Gastrocnemius medialis (tissue), 4 donors: ENCODE results near the gene RPS6KA4. TPM values are rescaled to one million over a fixed set of nuclear protein-coding genes. Genes with fewer than 3 reads are reported as not detected.
A peak's percentile ranks its signal among the peaks of the same experiment; 100 is the strongest.

Source experiments
- ATAC-seq, 2 donors: fragments of 150-250 bp; one replicate each; pipeline ENCODE4 v1.9.1; 2016
- DNase-seq, 2 donors: peaks; one replicate each; pipeline ENCODE4 v3.0.0-alpha.2; 2019
- H3K27ac ChIP-seq, 4 donors: fragments of 200-600 bp; sonication (generic); 1 replicate in 1 of 4; 2 replicates in 3 of 4; pipeline ENCODE4 v1.5.1; 2016 to 2018; ENCODE audit warnings: mild to moderate bottlenecking in 2 of 4, moderate library complexity in 1 of 4
- H3K27me3 ChIP-seq, 3 donors: fragments of 200-600 bp; sonication (generic) in 2 of 3; 1 replicate in 1 of 3; 2 replicates in 2 of 3; pipeline versions ENCODE4 v1.5.1 to v1.6.0; 2016 to 2019; ENCODE audit warnings: mild to moderate bottlenecking in 1 of 3, moderate library complexity in 1 of 3
- H3K36me3 ChIP-seq, 2 donors: fragments of 200-600 bp; sonication (generic) in 1 of 2; one replicate each; pipeline ENCODE4 v1.5.1; 2017 to 2018
- H3K4me1 ChIP-seq, 2 donors: fragments of 200-600 bp; sonication (generic) in 1 of 2; one replicate each; pipeline ENCODE4 v1.5.1; 2016 to 2017; ENCODE audit warnings: mild to moderate bottlenecking in 2 of 2
- H3K4me3 ChIP-seq, 4 donors: fragments of 200-600 bp; sonication (generic) in 3 of 4; 1 replicate in 1 of 4; 2 replicates in 3 of 4; pipeline ENCODE4 v1.5.1; 2016 to 2019; ENCODE audit warnings: mild to moderate bottlenecking in 2 of 4
- H3K9me3 ChIP-seq, 3 donors: fragments of 200-600 bp; sonication (generic) in 2 of 3; 1 replicate in 1 of 3; 2 replicates in 2 of 3; pipeline ENCODE4 v1.5.1; 2016 to 2019
- POLR2A ChIP-seq, 2 donors: fragments of 450-650 bp; IDR thresholded peaks; one replicate each; pipeline ENCODE4 v1.6.1; 2017; ENCODE audit warnings: antibody characterized with exemption in 2 of 2, mild to moderate bottlenecking in 2 of 2, moderate library complexity in 2 of 2
- in situ Hi-C, 4 donors: fragments of 200-750 bp; cut with MboI; loops; one replicate each; pipeline versions ENCODE4 v1.15.0 to v1.8.0; 2017; ENCODE audit warnings: low sequenced_read_pairs in 4 of 4
- intact Hi-C: fragments of 100-400 bp; cut with DNase I; formaldehyde crosslinking; loops from one replicate; pipeline ENCODE4 v1.15.1; 2023; ENCODE audit warnings: low total_unique reads
- total RNA-seq, 4 donors: library from RNA; depleted of rRNA; stranded (reverse); fragments of >200 nt; gene quantifications; one replicate each; pipeline versions ENCODE4 v1.1.0 to v1.2.3, GENCODE V29; 2016
- TF ChIP-seq, protein P1 (sequence below), 5 experiments: fragments of 450-650 bp in 3 of 5; fragments of 200-600 bp in 2 of 5; sonication (generic) in 2 of 5; IDR thresholded peaks in 4 of 5; conservative IDR thresholded peaks in 1 of 5; 1 replicate in 4 of 5; 2 replicates in 1 of 5; pipeline ENCODE4 v1.5.1; 2016 to 2019; ENCODE audit warnings: antibody characterized with exemption in 5 of 5, mild to moderate bottlenecking in 3 of 5, moderate library complexity in 3 of 5

Gene RPS6KA4
- total RNA-seq, 4 donors from 2014 or later: 16.6 to 27.0 (median 17.2) TPM

DNA sequence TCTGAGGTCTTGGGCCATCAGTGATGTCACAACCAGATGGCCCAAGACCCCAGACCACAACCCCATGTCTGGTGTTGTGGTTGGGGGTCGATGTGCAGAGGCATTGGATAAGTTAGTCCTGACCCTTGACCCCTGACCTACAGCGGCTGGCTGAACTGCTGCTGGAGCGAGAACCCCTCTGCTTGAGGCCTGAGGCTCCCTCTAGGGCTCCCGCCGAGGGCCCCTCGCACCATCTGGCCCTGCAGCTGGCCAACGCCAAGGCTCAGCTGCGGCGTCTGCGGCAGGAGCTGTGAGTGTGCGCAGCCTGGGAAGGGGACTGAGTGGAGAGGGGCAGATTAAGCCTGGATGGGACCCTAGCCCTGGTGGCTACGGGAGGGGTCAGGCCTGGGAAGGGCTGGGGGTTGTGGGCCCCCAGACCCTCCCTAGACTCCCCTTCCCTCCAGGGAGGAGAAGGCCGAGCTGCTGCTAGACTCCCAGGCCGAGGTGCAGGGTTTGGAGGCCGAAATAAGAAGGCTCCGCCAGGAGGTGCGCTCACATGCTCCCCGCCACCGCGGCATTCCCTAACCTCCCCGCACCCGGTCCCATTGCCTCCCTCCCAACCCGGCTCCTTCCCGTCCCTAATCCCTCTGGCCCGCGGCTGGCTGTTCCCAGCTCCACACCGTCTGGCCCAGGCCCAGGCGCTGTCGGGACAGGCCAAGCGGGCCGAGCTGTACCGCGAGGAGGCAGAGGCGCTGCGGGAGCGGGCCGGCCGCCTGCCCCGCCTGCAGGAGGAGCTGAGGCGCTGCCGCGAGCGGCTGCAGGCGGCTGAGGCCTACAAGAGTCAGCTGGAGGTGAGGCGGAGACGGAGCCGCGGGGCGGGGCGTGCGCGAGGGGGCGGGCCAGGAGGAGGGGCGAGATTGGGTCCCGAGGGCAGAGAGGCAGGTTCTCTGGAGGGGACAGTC is 16.8 kb upstream of the RPS6KA4 start:
- H3K27me3 ChIP-seq: no peaks in the 10 kb centered on the region
- DNase-seq (peak; percentile 80 to 92), ATAC-seq (peak; percentile 91 to 93)
- H3K9me3 ChIP-seq: no peaks in the 10 kb centered on the region
- H3K4me1 ChIP-seq: peaks cover 0 to 4% of the 10 kb centered on the region in 2 donors
- TF ChIP-seq, protein P1, sequence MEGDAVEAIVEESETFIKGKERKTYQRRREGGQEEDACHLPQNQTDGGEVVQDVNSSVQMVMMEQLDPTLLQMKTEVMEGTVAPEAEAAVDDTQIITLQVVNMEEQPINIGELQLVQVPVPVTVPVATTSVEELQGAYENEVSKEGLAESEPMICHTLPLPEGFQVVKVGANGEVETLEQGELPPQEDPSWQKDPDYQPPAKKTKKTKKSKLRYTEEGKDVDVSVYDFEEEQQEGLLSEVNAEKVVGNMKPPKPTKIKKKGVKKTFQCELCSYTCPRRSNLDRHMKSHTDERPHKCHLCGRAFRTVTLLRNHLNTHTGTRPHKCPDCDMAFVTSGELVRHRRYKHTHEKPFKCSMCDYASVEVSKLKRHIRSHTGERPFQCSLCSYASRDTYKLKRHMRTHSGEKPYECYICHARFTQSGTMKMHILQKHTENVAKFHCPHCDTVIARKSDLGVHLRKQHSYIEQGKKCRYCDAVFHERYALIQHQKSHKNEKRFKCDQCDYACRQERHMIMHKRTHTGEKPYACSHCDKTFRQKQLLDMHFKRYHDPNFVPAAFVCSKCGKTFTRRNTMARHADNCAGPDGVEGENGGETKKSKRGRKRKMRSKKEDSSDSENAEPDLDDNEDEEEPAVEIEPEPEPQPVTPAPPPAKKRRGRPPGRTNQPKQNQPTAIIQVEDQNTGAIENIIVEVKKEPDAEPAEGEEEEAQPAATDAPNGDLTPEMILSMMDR (IDR thresholded peaks at IDR 0.05 in 4 of 5, conservative IDR thresholded peaks at IDR 0.05 in 1 of 5): peak in 4 of 5 experiments; percentile 21 to 62 (median 38)
- peak; percentile 44 to 47 for TF ChIP-seq POLR2A (IDR thresholded peaks at IDR 0.05)
- no peaks in the 10 kb centered on the region for H3K36me3 ChIP-seq
- H3K27ac ChIP-seq: peak overlapping the region; percentile 80 to 91 (median 84)
- intact Hi-C loops (loop anchor here (1.0 to 5.0 kb wide), 3 partner anchors 13 to 35 kb away; partner anchors contain the start of genes ESRRA and PRDX5), in situ Hi-C loops (no loop called here)
- peak overlapping the region; percentile 40 to 80 (median 57) for H3K4me3 ChIP-seq

DNA sequence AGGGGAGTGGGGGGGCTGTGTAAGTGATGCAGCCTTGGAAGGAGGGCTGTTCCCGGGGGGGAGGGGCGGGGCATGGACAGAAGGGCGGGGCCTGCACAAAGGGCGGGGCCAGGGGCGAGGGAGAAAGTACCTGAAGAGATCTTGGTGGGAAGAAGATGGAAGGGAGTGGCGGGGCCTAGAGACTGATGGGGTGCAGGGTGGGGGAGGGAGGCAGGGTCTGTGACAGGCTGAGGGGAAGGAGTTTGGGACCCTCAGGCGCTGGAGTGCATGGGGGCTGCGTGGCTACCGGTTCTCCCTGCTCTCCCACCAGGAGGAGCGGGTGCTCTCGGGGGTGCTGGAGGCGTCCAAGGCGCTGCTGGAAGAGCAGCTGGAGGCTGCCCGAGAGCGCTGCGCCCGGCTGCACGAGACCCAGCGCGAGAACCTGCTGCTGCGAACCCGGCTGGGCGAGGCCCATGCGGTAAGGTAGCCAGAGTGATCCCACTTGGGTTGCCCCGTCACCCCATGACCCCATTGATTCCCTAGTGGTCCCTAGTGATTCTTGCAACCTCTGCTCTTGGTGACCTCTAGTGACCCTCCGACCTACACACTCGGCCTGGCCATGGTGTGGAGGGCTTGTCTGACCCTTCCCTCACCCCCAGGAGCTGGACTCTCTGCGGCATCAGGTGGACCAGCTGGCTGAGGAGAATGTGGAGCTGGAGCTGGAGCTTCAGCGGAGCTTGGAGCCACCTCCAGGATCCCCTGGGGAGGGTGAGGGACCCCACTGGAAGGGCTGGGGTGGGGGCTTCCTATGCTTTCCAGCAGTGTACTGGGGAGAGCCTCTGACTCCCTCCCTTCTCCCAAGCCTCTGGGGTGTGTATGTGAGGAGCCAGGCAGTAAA is 15.9 kb upstream of the RPS6KA4 start:
- intact Hi-C loops: loop anchor here (1.0 to 5.0 kb wide), 3 partner anchors 12 to 36 kb away; partner anchors contain the start of genes ESRRA and PRDX5
- Histone ChIP-seq H3K36me3 (no peaks in the 10 kb centered on the region), H3K27ac (peak overlapping the region; percentile 80 to 91 (median 84)), H3K9me3 (no peaks in the 10 kb centered on the region), H3K27me3 (no peaks in the 10 kb centered on the region), H3K4me1 (peaks cover 0 to 4% of the 10 kb centered on the region in 2 donors), H3K4me3 (peak overlapping the region; percentile 40 to 80 (median 57))
- ATAC-seq (peak; percentile 60 to 62), DNase-seq (no peak)
- TF ChIP-seq, protein P1 (IDR thresholded peaks at IDR 0.05 in 4 of 5, conservative IDR thresholded peaks at IDR 0.05 in 1 of 5): no peak
- TF ChIP-seq POLR2A (IDR thresholded peaks at IDR 0.05): no peak
- in situ Hi-C loops: no loop called here

DNA sequence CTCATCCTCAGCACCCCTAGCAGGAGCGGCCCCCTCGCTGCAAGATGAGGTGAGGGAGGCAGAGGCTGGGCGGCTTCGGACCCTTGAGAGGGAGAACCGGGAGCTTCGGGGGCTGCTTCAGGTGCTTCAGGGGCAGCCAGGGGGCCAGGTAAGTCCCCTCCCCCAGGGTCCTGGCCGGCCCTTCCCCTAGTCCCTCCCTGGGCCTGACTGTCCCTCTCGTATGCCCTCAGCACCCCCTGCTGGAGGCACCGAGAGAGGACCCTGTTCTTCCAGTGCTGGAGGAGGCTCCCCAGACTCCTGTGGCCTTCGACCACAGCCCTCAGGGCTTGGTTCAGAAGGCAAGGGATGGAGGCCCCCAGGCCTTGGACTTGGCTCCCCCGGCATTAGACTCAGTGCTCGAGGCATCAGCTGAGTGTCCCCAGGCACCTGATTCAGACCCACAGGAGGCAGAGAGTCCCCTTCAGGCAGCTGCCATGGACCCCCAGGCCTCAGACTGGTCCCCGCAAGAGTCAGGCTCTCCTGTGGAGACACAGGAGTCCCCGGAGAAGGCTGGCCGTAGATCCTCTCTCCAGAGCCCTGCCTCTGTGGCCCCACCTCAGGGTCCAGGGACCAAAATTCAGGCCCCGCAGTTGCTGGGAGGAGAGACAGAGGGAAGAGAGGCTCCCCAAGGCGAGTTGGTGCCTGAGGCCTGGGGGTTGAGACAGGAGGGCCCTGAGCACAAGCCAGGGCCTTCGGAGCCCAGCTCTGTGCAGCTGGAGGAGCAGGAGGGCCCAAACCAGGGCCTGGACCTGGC is 15.0 kb upstream of the RPS6KA4 start:
- Histone ChIP-seq H3K27ac (no peak overlapping the region), H3K4me3 (no peak overlapping the region), H3K4me1 (peaks cover 0 to 4% of the 10 kb centered on the region in 2 donors), H3K27me3 (no peaks in the 10 kb centered on the region), H3K36me3 (no peaks in the 10 kb centered on the region), H3K9me3 (no peaks in the 10 kb centered on the region)
- in situ Hi-C loops: no loop called here
- ATAC-seq: no peak
- no peak for DNase-seq
- TF ChIP-seq POLR2A (IDR thresholded peaks at IDR 0.05): no peak
- TF ChIP-seq, protein P1 (IDR thresholded peaks at IDR 0.05 in 4 of 5, conservative IDR thresholded peaks at IDR 0.05 in 1 of 5): peak in 3 of 5 experiments; percentile 20 to 40 (median 32)
- intact Hi-C loops: loop anchor here (5.0 kb wide), 1 partner anchor 37 kb away; the partner anchor contains the start of gene ESRRA

DNA sequence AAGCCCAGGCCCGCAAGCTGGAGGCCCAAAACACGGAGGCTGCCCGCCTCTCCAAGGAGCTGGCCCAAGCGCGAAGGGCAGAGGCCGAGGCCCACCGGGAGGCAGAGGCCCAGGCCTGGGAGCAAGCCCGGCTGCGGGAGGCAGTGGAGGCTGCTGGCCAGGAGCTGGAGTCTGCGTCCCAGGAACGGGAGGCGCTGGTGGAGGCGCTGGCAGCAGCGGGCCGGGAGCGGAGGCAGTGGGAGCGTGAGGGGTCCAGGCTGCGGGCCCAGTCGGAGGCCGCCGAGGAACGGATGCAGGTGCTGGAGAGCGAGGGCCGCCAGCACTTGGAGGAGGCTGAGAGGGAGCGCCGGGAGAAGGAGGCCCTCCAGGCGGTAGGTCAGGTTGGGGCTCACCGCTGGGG is 14.2 kb upstream of the RPS6KA4 start:
- peaks cover 0 to 4% of the 10 kb centered on the region in 2 donors for H3K4me1 ChIP-seq
- DNase-seq (no peak), ATAC-seq (no peak)
- TF ChIP-seq POLR2A (IDR thresholded peaks at IDR 0.05): no peak
- TF ChIP-seq, protein P1 (IDR thresholded peaks at IDR 0.05 in 4 of 5, conservative IDR thresholded peaks at IDR 0.05 in 1 of 5): no peak
- intact Hi-C loops (loop anchor here (5.0 kb wide), 1 partner anchor 37 kb away; the partner anchor contains the start of gene ESRRA), in situ Hi-C loops (no loop called here)
- no peak overlapping the region for H3K4me3 ChIP-seq
- H3K36me3 ChIP-seq: no peaks in the 10 kb centered on the region
- no peak overlapping the region for H3K27ac ChIP-seq
- H3K9me3 ChIP-seq: no peaks in the 10 kb centered on the region
- H3K27me3 ChIP-seq: no peaks in the 10 kb centered on the region
